H1 (cell line): ENCODE results near the gene FGD5. TPM values are rescaled to one million over a fixed set of nuclear protein-coding genes. Genes with fewer than 3 reads are reported as not detected.

Experiments
- CTCF ChIA-PET: fragments of 300-600 bp; sonication (Branson Sonifier 250); formaldehyde crosslinking; loops from one replicate; lab custom pipeline; 2021; ENCODE audit not compliant: partially characterized antibody; lab: Charles Lee
- POLR2A ChIA-PET: fragments of 300-600 bp; sonication (Branson Sonifier 250); formaldehyde crosslinking; loops from one replicate; lab custom pipeline; 2021; ENCODE audit warnings: inconsistent platforms; ENCODE audit not compliant: partially characterized antibody; lab: Charles Lee
- DNase-seq, 2 experiments: peaks; one replicate each; pipeline versions ENCODE4 v3.0.0 to v3.0.0-alpha.2; 2010 to 2022; ENCODE audit warnings: low spot score in 2 of 2, low read depth in 1 of 2, mixed read lengths in 1 of 2
- FAIRE-seq: peaks from 2 replicates; lab custom pipeline; 2011; peaks lifted over from hg19 to GRCh38; lab: Jason Lieb, UNC
- H2AFZ ChIP-seq: 2 replicates; pipeline ENCODE4 v1.8.1; 2012; ENCODE audit warnings: low read length, inconsistent platforms
- H2AK5ac ChIP-seq: 2 replicates; pipeline ENCODE4 v1.6.1; 2013; ENCODE audit warnings: low read depth, low read length
- H2BK120ac ChIP-seq: replicated peaks from 2 replicates; pipeline ENCODE3; 2013; ENCODE audit warnings: low read depth, low read length, inconsistent platforms
- H2BK12ac ChIP-seq: 2 replicates; pipeline ENCODE4 v1.6.1; 2013; ENCODE audit warnings: low read depth, low read length
- H2BK15ac ChIP-seq: 2 replicates; pipeline ENCODE4 v1.6.1; 2013; ENCODE audit warnings: low read length
- H2BK20ac ChIP-seq: 2 replicates; pipeline ENCODE4 v1.6.1; 2013; ENCODE audit warnings: low read length
- H2BK5ac ChIP-seq: 2 replicates; pipeline ENCODE4 v1.6.1; 2013; ENCODE audit warnings: low read depth, low read length
- H3K14ac ChIP-seq: 2 replicates; pipeline ENCODE4 v1.6.1; 2013; ENCODE audit warnings: inconsistent platforms; ENCODE audit not compliant: insufficient read length
- H3K18ac ChIP-seq: 2 replicates; pipeline ENCODE4 v1.6.1; 2013; ENCODE audit warnings: low read length; ENCODE audit errors: extremely low read depth
- H3K23ac ChIP-seq: 2 replicates; pipeline ENCODE4 v1.6.1; 2013; ENCODE audit warnings: inconsistent platforms; ENCODE audit not compliant: insufficient read length
- H3K23me2 ChIP-seq: 2 replicates; pipeline ENCODE4 v1.6.1; 2013; ENCODE audit warnings: low read depth, low read length
- H3K27ac ChIP-seq: 2 replicates; pipeline ENCODE4 v1.6.1; 2011; ENCODE audit warnings: low read depth, low read length, inconsistent platforms
- H3K27me3 ChIP-seq, 4 experiments: replicated peaks in 1 of 4; 1 replicate in 1 of 4; 2 replicates in 3 of 4; pipeline versions ENCODE4 v1.6.1 to v1.8.1; 2011 to 2013; ENCODE audit warnings: low read length in 3 of 4, mild to moderate bottlenecking in 3 of 4, inconsistent platforms in 2 of 4, mixed read lengths in 2 of 4, moderate library complexity in 1 of 4; ENCODE audit not compliant: control insufficient read depth in 3 of 4, insufficient read depth in 3 of 4; ENCODE audit errors: extremely low read depth in 1 of 4
- H3K36me3 ChIP-seq, 4 experiments: 2 replicates each; pipeline versions ENCODE4 v1.6.1 to v1.8.1; 2011 to 2013; ENCODE audit warnings: mild to moderate bottlenecking in 4 of 4, low read length in 3 of 4, moderate library complexity in 2 of 4, control low read depth in 1 of 4, inconsistent platforms in 1 of 4; ENCODE audit not compliant: insufficient read depth in 4 of 4, control insufficient read depth in 2 of 4
- H3K4ac ChIP-seq: replicated peaks from 2 replicates; pipeline ENCODE3; 2013; ENCODE audit warnings: low read length, low read depth, mixed read lengths, inconsistent platforms; ENCODE audit not compliant: insufficient read length
- H3K4me1 ChIP-seq, 4 experiments: replicated peaks in 1 of 4; 1 replicate in 1 of 4; 2 replicates in 3 of 4; pipeline versions ENCODE4 v1.6.1 to v1.8.1; 2011 to 2013; ENCODE audit warnings: low read length in 3 of 4, inconsistent platforms in 2 of 4, mixed read lengths in 1 of 4; ENCODE audit not compliant: insufficient read depth in 4 of 4, control insufficient read depth in 3 of 4
- H3K4me2 ChIP-seq, 2 experiments: 2 replicates each; pipeline versions ENCODE4 v1.6.1 to v1.8.1; 2011 to 2013; ENCODE audit warnings: low read depth in 2 of 2, low read length in 2 of 2, control low read depth in 1 of 2, inconsistent platforms in 1 of 2, mild to moderate bottlenecking in 1 of 2; ENCODE audit not compliant: insufficient read depth in 1 of 2
- H3K4me3 ChIP-seq, 4 experiments: fragments of 200-600, 300-600 bp in 1 of 4; sonication (generic), shearing (Covaris generic), sonication (Bioruptor Twin) in 1 of 4; 2 replicates each; pipeline versions ENCODE4 v1.5.1 to v1.8.1; 2011 to 2016; ENCODE audit warnings: low read length in 4 of 4, low read depth in 3 of 4, control low read depth in 2 of 4, inconsistent platforms in 2 of 4, mild to moderate bottlenecking in 2 of 4, mixed read lengths in 1 of 4, moderate library complexity in 1 of 4; ENCODE audit not compliant: insufficient read depth in 2 of 4; ENCODE audit errors: extremely low read depth in 1 of 4
- H3K56ac ChIP-seq: replicated peaks from 2 replicates; pipeline ENCODE3; 2013; ENCODE audit warnings: low read depth, mild to moderate bottlenecking, mixed read lengths, low read length, inconsistent platforms; ENCODE audit not compliant: insufficient read length
- H3K79me1 ChIP-seq: 2 replicates; pipeline ENCODE4 v1.6.1; 2013; ENCODE audit warnings: low read depth, low read length, control low read depth
- H3K79me2 ChIP-seq, 2 experiments: 2 replicates each; pipeline versions ENCODE4 v1.6.1 to v1.8.1; 2012 to 2013; ENCODE audit warnings: low read length in 2 of 2, mild to moderate bottlenecking in 2 of 2, inconsistent platforms in 1 of 2; ENCODE audit not compliant: insufficient read depth in 2 of 2, control insufficient read depth in 1 of 2
- H3K9ac ChIP-seq, 4 experiments: replicated peaks in 1 of 4; 1 replicate in 1 of 4; 2 replicates in 3 of 4; pipeline versions ENCODE4 v1.6.1 to v1.8.1; 2011 to 2013; ENCODE audit warnings: low read depth in 3 of 4, low read length in 3 of 4, control low read depth in 2 of 4, mild to moderate bottlenecking in 2 of 4, moderate library complexity in 2 of 4, inconsistent platforms in 1 of 4; ENCODE audit errors: extremely low read depth in 1 of 4
- H3K9me3 ChIP-seq, 2 experiments: 2 replicates each; pipeline versions ENCODE4 v1.6.1 to v1.8.1; 2012 to 2013; ENCODE audit warnings: mild to moderate bottlenecking in 2 of 2, moderate library complexity in 2 of 2, control low read depth in 1 of 2, inconsistent platforms in 1 of 2, low read depth in 1 of 2, low read length in 1 of 2, mixed read lengths in 1 of 2; ENCODE audit not compliant: insufficient read depth in 2 of 2
- H4K20me1 ChIP-seq, 2 experiments: replicated peaks in 1 of 2; 2 replicates each; pipeline versions ENCODE3 to v1.8.1; 2011 to 2013; ENCODE audit warnings: inconsistent platforms in 2 of 2, low read length in 2 of 2, mild to moderate bottlenecking in 1 of 2; ENCODE audit not compliant: insufficient read depth in 2 of 2, control insufficient read depth in 1 of 2
- H4K5ac ChIP-seq: 2 replicates; pipeline ENCODE4 v1.6.1; 2013; ENCODE audit warnings: low read length, low read depth, mixed read lengths, inconsistent platforms; ENCODE audit not compliant: insufficient read length
- H4K8ac ChIP-seq: 2 replicates; pipeline ENCODE4 v1.8.0; 2013; ENCODE audit warnings: mild to moderate bottlenecking, moderate library complexity, low read length, inconsistent platforms; ENCODE audit not compliant: insufficient read depth; ENCODE audit errors: extremely low read depth
- H4K91ac ChIP-seq: replicated peaks from 2 replicates; pipeline ENCODE3; 2013; ENCODE audit warnings: low read length, mixed read lengths, inconsistent platforms; ENCODE audit not compliant: insufficient read length
- ATF2 ChIP-seq: IDR thresholded peaks from 2 replicates; pipeline ENCODE4 v1.6.1; 2012; ENCODE audit warnings: low read length, inconsistent platforms
- BRCA1 ChIP-seq: IDR thresholded peaks from 2 replicates; pipeline ENCODE4 v1.6.1; 2012; ENCODE audit warnings: low read depth, low read length, improper control_type of control experiment
- EGR1 ChIP-seq: IDR thresholded peaks from 2 replicates; pipeline ENCODE4 v1.6.1; 2011; ENCODE audit warnings: low read depth, low read length, borderline replicate concordance
- NRF1 ChIP-seq: IDR thresholded peaks from 2 replicates; pipeline ENCODE4 v1.6.1; 2011; ENCODE audit warnings: mild to moderate bottlenecking, low read depth, low read length, improper control_type of control experiment
- RAD21 ChIP-seq, 2 experiments: IDR thresholded peaks in 1 of 2; conservative IDR thresholded peaks in 1 of 2; 2 replicates each; pipeline ENCODE4 v1.6.1; 2011; ENCODE audit warnings: low read depth in 2 of 2, low read length in 2 of 2, improper control_type of control experiment in 1 of 2, inconsistent platforms in 1 of 2, mild to moderate bottlenecking in 1 of 2, moderate library complexity in 1 of 2
- RBBP5 ChIP-seq: IDR thresholded peaks from 2 replicates; pipeline ENCODE4 v1.7.1; 2012; ENCODE audit warnings: low read depth, mild to moderate bottlenecking, inconsistent platforms, low read length, moderate library complexity, borderline replicate concordance
- WGBS, 2 experiments: shearing (Covaris generic) in 1 of 2; methylation state at CpG; one replicate each; pipeline versions ENCODE4 v1.1.6 to v1.1.7; 2013 to 2015; ENCODE audit warnings: low lambda C conversion rate in 2 of 2, mixed read lengths in 2 of 2, inconsistent platforms in 1 of 2, low coverage in 1 of 2, missing lambda C conversion rate in 1 of 2; ENCODE audit not compliant: insufficient replicate concordance in 2 of 2, insufficient coverage in 1 of 2, insufficient read length in 1 of 2; ENCODE audit errors: extremely low coverage in 1 of 2, missing lambda C conversion rate in 1 of 2; 5-methylcytosine and 5-hydroxymethylcytosine counted together
- polyA plus RNA-seq, 7 experiments: library from polyadenylated mRNA; depleted of rRNA in 3 of 7; stranded (reverse) in 5 of 7; unstranded in 2 of 7; fragments of >200 nt in 5 of 7; fragments of 200-250 nt in 2 of 7; gene quantifications; 1 replicate in 5 of 7; 2 replicates in 1 of 7; 4 replicates in 1 of 7; pipeline versions ENCODE4 v1.2.1 to v1.2.3, GENCODE V29; 2011 to 2013; ENCODE audit warnings: missing spikeins in 2 of 7, mixed read lengths in 2 of 7
- total RNA-seq: library from RNA; stranded (reverse); fragmentation: NEBNext Ultra II Directional; extraction: Animal tissue kit (Norgen Biotek cat#: 25700); gene quantifications from 2 replicates; pipeline ENCODE4 v1.2.1, GENCODE V29; 2021

FGD5 gene
- total and polyA plus RNA-seq, 2 of the 8 experiments (the other 6 are each of a cell fraction or from before 2014, with no cell fraction given), result 4.7 to 14.3 TPM

GRCh38 chr3:14894085-14894484 lies 75.3 kb downstream of the FGD5 start:
- H3K36me3 ChIP-seq, result no peaks in the 10 kb centered on the region
- H3K27ac ChIP-seq, result no peak overlapping the region
- H3K18ac ChIP-seq, result no peak overlapping the region
- FAIRE-seq, result no peak
- no peak overlapping the region for H4K8ac ChIP-seq
- no peak overlapping the region for H2AK5ac ChIP-seq
- no peaks in the 10 kb centered on the region for H3K9me3 ChIP-seq
- peaks cover 0 to 6% (median 1%) of the 10 kb centered on the region in 4 experiments; a peak in 3 of 7 replicates for H3K4me1 ChIP-seq
- H2AFZ ChIP-seq, result no peak overlapping the region
- H4K91ac ChIP-seq, result no peak overlapping the region
- no peak for TF ChIP-seq ATF2
- TF ChIP-seq NRF1, result no peak
- no peak for TF ChIP-seq BRCA1
- no peak for TF ChIP-seq EGR1
- no peak for TF ChIP-seq RAD21 (IDR thresholded peaks at IDR 0.05 in 1 of 2, conservative IDR thresholded peaks at IDR 0.05 in 1 of 2; ENCODE audit: low read depth in 2 of 2, low read length in 2 of 2)
- TF ChIP-seq RBBP5, result no peak
- H3K23ac ChIP-seq, result no peak overlapping the region
- no peak overlapping the region for H2BK12ac ChIP-seq
- POLR2A ChIA-PET, result no interaction called here
- DNase-seq, result no peak
- H3K4me2 ChIP-seq, result no peak overlapping the region
- H4K20me1 ChIP-seq, result no peaks in the 10 kb centered on the region
- no peak overlapping the region for H3K4ac ChIP-seq
- no peak overlapping the region for H3K56ac ChIP-seq
- 86% methylated on average over 2 of the region's 2 CpGs; no CpG with 5 or more reads in 1 of the 2 experiments for WGBS, 2 experiments
- CTCF ChIA-PET, result interaction anchor here (0.7 to 23.5 kb wide), 5 partner anchors 11 to 345 kb away, joined by 3 to 337 read pairs (median 5); no protein-coding TSS in a partner anchor
- no peak overlapping the region for H4K5ac ChIP-seq
- H3K4me3 ChIP-seq, result no peak overlapping the region
- no peak overlapping the region for H2BK120ac ChIP-seq
- no peak overlapping the region for H3K14ac ChIP-seq
- H3K79me1 ChIP-seq, result no peaks in the 10 kb centered on the region; the same call in 1 of the 2 replicates
- H2BK15ac ChIP-seq, result no peak overlapping the region
- no peaks in the 10 kb centered on the region for H3K23me2 ChIP-seq
- no peak overlapping the region for H2BK20ac ChIP-seq
- no peak overlapping the region for H2BK5ac ChIP-seq
- no peaks in the 10 kb centered on the region for H3K27me3 ChIP-seq
- H3K9ac ChIP-seq, result no peak overlapping the region
- H3K79me2 ChIP-seq, result no peaks in the 10 kb centered on the region
